Omental fat pad (tissue), 4 donors: Measurements from ENCODE around the gene ZC3H8. TPM values are rescaled to one million over a fixed set of nuclear protein-coding genes. Genes with fewer than 3 reads are reported as not detected.

ENCODE experiments used
- ATAC-seq: fragments of 150-250 bp; one replicate; pipeline ENCODE4 v1.9.1; 2016; ENCODE audit warnings: mild to moderate bottlenecking, moderate library complexity; ENCODE audit not compliant: low FRiP score
- DNase-seq: peaks from one replicate; pipeline ENCODE4 v3.0.0-alpha.2; 2019; ENCODE audit warnings: low spot score
- CTCF ChIP-seq, 3 donors: fragments of 450-650 bp; IDR thresholded peaks; one replicate each; pipeline ENCODE4 v1.5.1; 2016 to 2017; ENCODE audit warnings: antibody characterized with exemption in 3 of 3, mild to moderate bottlenecking in 3 of 3, moderate library complexity in 2 of 3
- total RNA-seq, 4 donors: library from RNA; depleted of rRNA; stranded (reverse); fragments of >200 nt; gene quantifications; one replicate each; pipeline ENCODE4 v1.1.0, GENCODE V29; 2016

ZC3H8 gene
- total RNA-seq, 4 donors from 2014 or later, result 13.0 to 29.5 (median 22.2) TPM

GRCh38 chr2:112275887-112276773, 21.3 kb upstream of the ZC3H8 start:
- TF ChIP-seq CTCF (IDR thresholded peaks at IDR 0.05), result no peak
- ATAC-seq (peak; percentile 85), DNase-seq (peak; percentile 68)

DNA sequence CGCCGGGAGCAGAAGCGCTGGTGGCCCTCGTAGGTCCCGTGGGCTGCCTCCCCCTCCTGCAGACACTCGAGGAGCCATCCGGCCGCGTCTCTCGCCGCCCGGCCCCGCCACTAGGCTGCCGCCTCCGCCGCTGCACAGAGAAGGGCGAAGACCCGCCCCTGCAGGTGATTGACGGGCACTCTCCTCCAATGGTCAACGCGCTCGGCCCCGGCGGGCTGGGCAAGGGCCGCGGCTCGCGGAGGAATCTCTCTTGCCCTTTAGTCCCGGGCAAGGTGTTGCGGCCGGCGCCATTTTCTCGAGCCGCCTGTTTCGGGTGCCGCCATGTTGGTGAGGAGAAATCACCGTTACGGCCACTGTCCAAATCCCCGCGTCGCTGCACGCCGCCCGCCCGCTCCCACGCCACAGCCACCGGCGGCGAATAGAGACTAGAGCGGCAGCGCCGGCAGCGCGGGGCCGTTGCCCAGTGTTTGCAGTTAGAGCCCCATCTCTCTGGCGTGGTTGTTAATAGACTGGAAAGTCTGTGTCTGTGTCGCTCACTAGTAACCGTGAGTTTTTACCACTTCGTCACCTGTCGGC, 20.6 kb upstream of the ZC3H8 start, which contains the start of gene ZC3H6:
TSS of gene ZC3H6 (plus strand) at position 287 of the 576 bp plus-strand sequence. CDS start 398 bp downstream, outside the sequence.
- DNase-seq (peak; percentile 96), ATAC-seq (peak; percentile 99)
- no peak for TF ChIP-seq CTCF (IDR thresholded peaks at IDR 0.05)

DNA sequence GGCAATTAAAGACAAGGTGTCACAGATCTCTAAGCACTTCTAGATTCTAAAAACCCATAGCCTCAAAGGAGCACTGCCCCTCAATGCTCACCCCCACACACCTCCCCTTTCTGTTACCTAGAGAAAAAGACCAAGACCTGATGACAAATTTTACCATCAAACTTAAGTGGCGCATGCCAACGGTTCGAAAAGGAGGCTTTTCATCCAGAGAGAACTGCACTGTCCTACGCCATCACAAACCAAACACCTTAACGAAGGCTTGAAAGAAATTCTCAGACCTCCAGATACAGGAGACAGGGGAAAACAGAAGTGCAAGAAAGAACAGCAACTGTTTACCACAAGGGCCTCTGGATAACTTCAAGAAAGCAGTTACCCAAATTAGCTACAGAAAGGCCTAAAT, 18.5 kb upstream of the ZC3H8 start:
- TF ChIP-seq CTCF (IDR thresholded peaks at IDR 0.05), result no peak
- no peak for ATAC-seq

DNA sequence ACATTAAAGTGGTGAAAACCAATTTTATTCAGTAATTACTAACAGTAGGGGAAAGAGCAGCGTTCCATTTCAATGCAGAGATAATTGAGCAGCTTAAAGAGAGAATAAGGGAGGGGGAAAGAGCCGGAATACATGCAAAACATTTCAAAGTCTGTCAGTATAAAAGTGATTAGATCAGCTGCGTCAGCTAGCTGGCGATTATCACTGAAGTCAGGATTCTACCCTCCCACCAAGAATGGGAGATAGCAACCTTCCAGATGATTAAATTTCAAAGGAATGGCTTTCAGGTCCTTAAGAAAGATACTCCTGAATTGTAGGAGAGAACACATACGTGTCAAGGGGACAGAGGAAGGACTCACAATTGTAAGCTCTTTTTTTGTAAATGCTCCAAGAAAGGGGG, 17.8 kb upstream of the ZC3H8 start:
- ATAC-seq (no peak), DNase-seq (no peak)
- TF ChIP-seq CTCF (IDR thresholded peaks at IDR 0.05), result no peak

More for the DNA sequence above, 18.5 kb upstream of the ZC3H8 start:
- no peak for DNase-seq

- no peak for ATAC-seq
- TF ChIP-seq CTCF (IDR thresholded peaks at IDR 0.05), result no peak
- DNase-seq, result no peak
Measured at GRCh38 chr2:112268547-112268946, 13.7 kb upstream of the ZC3H8 start.

- ATAC-seq (no peak), DNase-seq (no peak)
- TF ChIP-seq CTCF (IDR thresholded peaks at IDR 0.05), result no peak
Measured at GRCh38 chr2:112262876-112263275, 8.0 kb upstream of the ZC3H8 start.

GRCh38 chr2:112260295-112260625, 5.4 kb upstream of the ZC3H8 start:
- TF ChIP-seq CTCF (IDR thresholded peaks at IDR 0.05), result no peak
- no peak for ATAC-seq

More at GRCh38 chr2:112260295-112260625, 5.4 kb upstream of the ZC3H8 start:
- no peak for DNase-seq
